GM12864 (cell line): ENCODE measurements around the gene NFKBIA.
"Not testable (repeated sequence)": the region's sequence is repeated elsewhere in the genome, so short reads cannot be mapped to it uniquely, and the experiment has no call there.

Source experiments
- DNase-seq: peaks from one replicate; pipeline ENCODE4 v3.0.0-alpha.2; 2011; ENCODE audit warnings: low read depth
- H3K4me3 ChIP-seq: 2 replicates; pipeline ENCODE4 v1.5.1; 2011; ENCODE audit warnings: mild to moderate bottlenecking, low read depth, low read length, control low read depth
- CTCF ChIP-seq: IDR thresholded peaks from 2 replicates; pipeline ENCODE4 v1.5.1; 2011; ENCODE audit warnings: low read depth, mild to moderate bottlenecking, moderate library complexity, low read length, control low read depth, inconsistent platforms; ENCODE audit errors: missing control alignments

NFKBIA gene

GRCh38 chr14:35384455-35385041 lies 20.0 kb downstream of the NFKBIA start:
- DNase-seq: no peak
- no peak for TF ChIP-seq CTCF
- H3K4me3 ChIP-seq: no peak overlapping the region

- no peak overlapping the region for H3K4me3 ChIP-seq
- no peak for DNase-seq
- no peak for TF ChIP-seq CTCF
These were observed 20.7 kb downstream of the NFKBIA start for GRCh38 chr14:35383569-35384454.

GRCh38 chr14:35380794-35381193 lies 23.8 kb downstream of the NFKBIA start:
- no peak for TF ChIP-seq CTCF
- no peak overlapping the region for H3K4me3 ChIP-seq
- DNase-seq: no peak

- not testable (repeated sequence) for H3K4me3 ChIP-seq, DNase-seq
These were observed 25.2 kb downstream of the NFKBIA start for GRCh38 chr14:35379234-35379933.

GRCh38 chr14:35378425-35379233 lies 25.9 kb downstream of the NFKBIA start:
- no peak for TF ChIP-seq CTCF
- no peak for DNase-seq
- H3K4me3 ChIP-seq: no peak overlapping the region

- no peak for TF ChIP-seq CTCF
- no peak for DNase-seq
- no peak overlapping the region for H3K4me3 ChIP-seq
These were observed 29.0 kb downstream of the NFKBIA start for GRCh38 chr14:35375558-35376025.
